ENCODE results near the gene MIOX. TPM values are rescaled to one million over a fixed set of nuclear protein-coding genes. Genes with fewer than 3 reads are reported as not detected.

Gene MIOX
- total and polyA plus RNA-seq, 10 of the 15 experiments (the other 5 are each of a cell fraction or from before 2014, with no cell fraction given), result 0.10 to 0.31 TPM; not detected in 8

GRCh38 chr22:50470491-50470890 lies 16.2 kb upstream of the MIOX start:
- in situ Hi-C loops (cut with MboI), result no loop called here
- Histone ChIP-seq H3K4me2 (ENCODE audit: control insufficient read depth, insufficient read depth) (peak overlapping the region; percentile 99), H4K20me1 (ENCODE audit: control insufficient read depth, insufficient read depth) (no peaks in the 10 kb centered on the region), H3K9ac (ENCODE audit: control insufficient read depth, insufficient read depth, low read length) (peak overlapping the region; percentile 64; the same call in 1 of the 2 replicates), H3K79me2 (ENCODE audit: control insufficient read depth, insufficient read depth, low read length) (peaks cover 55% of the 10 kb centered on the region), H3K36me3 (ENCODE audit: control insufficient read depth in 2 of 2, insufficient read depth in 2 of 2, low read length in 1 of 2) (peaks cover 8 to 24% of the 10 kb centered on the region in 2 experiments; a peak in 3 of 4 replicates), H2AFZ (ENCODE audit: control insufficient read depth, low read depth, low read length) (no peak overlapping the region), H3K4me1 (ENCODE audit: control insufficient read depth, insufficient read depth, low read length) (peaks cover 52% of the 10 kb centered on the region), H3K27me3 (replicated peaks in 1 of 2; ENCODE audit: control insufficient read depth in 2 of 2, insufficient read depth in 2 of 2, low read length in 1 of 2) (no peaks in the 10 kb centered on the region), H3K9me3 (replicated peaks; ENCODE audit: control insufficient read depth, insufficient read depth, low read length) (no peaks in the 10 kb centered on the region), H3K27ac (ENCODE audit: control insufficient read depth, insufficient read depth) (peak overlapping the region; percentile 92), H3K4me3 (peak overlapping the region; percentile 56; the same call in 1 of the 2 replicates)
- no TSS peak for BruUV-seq (replicated peaks)
- POLR2A ChIA-PET, result interaction anchor here (1.0 to 2.1 kb wide), 4 partner anchors 10 to 55 kb away, joined by 4 to 10 read pairs (median 6); partner anchors contain the start of genes LMF2, NCAPH2 and SCO2
- 13% methylated on average over 6 of the region's 6 CpGs for WGBS (ENCODE audit: insufficient coverage, insufficient replicate concordance, low lambda C conversion rate, missing lambda C conversion rate)
- RAD21 ChIA-PET (ENCODE audit: unreplicated experiment), result interaction anchor here (0.6 to 1.8 kb wide), 9 partner anchors 14 to 228 kb away, joined by 3 to 8 read pairs (median 3); partner anchors contain the start of genes LMF2, NCAPH2 and SCO2
- CTCF ChIA-PET, result interaction anchor here (0.6 to 3.3 kb wide), 14 partner anchors 9 to 219 kb away, joined by 3 to 19 read pairs (median 4); partner anchors contain the start of genes HDAC10, MIOX and SCO2
- ATAC-seq, result peak; percentile 1
- DNase-seq (ENCODE audit: low read depth, low spot score), result no peak
- SMC1A ChIA-PET (ENCODE audit: uncharacterized antibody, unreplicated experiment), result interaction anchor here (1.1 to 1.9 kb wide), 5 partner anchors 28 to 84 kb away, joined by 3 to 4 read pairs (median 4); partner anchors contain the start of gene SCO2
- TF ChIP-seq TCF12 (IDR thresholded peaks at IDR 0.05; ENCODE audit: low read depth, low read length) (0 out of 2 replicates have a peak, but pooled peaks have one; percentile 28), NBN (IDR thresholded peaks at IDR 0.05) (no peak), BCL3 (IDR thresholded peaks at IDR 0.05; ENCODE audit: borderline replicate concordance, insufficient read depth, low read depth, low read length, poor library complexity, severe bottlenecking) (no peak)
- TF ChIP-seq, protein P1, sequence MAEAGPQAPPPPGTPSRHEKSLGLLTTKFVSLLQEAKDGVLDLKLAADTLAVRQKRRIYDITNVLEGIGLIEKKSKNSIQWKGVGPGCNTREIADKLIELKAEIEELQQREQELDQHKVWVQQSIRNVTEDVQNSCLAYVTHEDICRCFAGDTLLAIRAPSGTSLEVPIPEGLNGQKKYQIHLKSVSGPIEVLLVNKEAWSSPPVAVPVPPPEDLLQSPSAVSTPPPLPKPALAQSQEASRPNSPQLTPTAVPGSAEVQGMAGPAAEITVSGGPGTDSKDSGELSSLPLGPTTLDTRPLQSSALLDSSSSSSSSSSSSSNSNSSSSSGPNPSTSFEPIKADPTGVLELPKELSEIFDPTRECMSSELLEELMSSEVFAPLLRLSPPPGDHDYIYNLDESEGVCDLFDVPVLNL (IDR thresholded peaks at IDR 0.05; ENCODE audit: low read depth, low read length), result no peak
- FAIRE-seq, result no peak
- intact Hi-C loops (cut with micrococcal nuclease; ENCODE audit: unreplicated experiment), result loop anchor here (10.0 kb wide), 1 partner anchor 226 kb away; the partner anchor contains the start of gene TUBGCP6
